Measurements from ENCODE around the gene RAD51B.

DNA sequence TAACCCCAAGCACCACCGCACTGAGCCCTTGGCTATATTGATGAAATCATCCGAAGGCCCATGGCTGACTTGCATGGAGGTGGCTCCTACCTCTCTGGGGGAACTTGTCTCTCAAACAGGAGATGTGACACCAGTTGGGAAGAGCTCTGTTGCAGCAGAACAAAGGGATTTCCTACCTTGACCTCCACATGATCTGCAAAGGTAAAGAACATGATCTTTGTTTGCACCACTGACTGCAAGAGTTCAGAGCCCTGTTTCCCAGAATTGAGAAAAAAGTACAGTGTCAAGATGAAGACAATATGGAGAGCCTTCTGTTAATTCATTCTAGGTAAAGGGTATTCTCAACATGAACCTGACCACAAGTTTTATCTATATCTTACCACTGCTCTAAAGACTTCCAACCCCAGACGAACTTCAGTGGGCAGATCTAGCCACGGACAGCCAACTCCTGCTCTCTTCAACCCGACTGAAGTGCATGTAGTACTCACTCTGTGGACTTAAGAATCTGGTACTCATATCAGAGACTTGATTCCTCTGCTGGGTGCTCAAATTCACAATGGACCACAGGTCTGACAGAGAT, 35.2 kb upstream of the RAD51B start:
- no peak for TF ChIP-seq POLR2A (IDR thresholded peaks at IDR 0.05; ENCODE audit: low read depth, low read length)
- no peak for TF ChIP-seq TAF1 (IDR thresholded peaks at IDR 0.05; ENCODE audit: low read depth, low read length)
- TF ChIP-seq POLR2AphosphoS5 (IDR thresholded peaks at IDR 0.05; ENCODE audit: low read depth, low read length): no peak
- no peak for TF ChIP-seq PAX5 (IDR thresholded peaks at IDR 0.05; ENCODE audit: insufficient read depth, low read length, severe bottlenecking)

Measured in GM12891 (cell line).